Glomerular visceral epithelial cell (primary cell): ENCODE results near the gene PUSL1.
A peak's percentile ranks its signal among the peaks of the same experiment; 100 is the strongest.

ENCODE experiments used
- DNase-seq: peaks from one replicate; pipeline ENCODE4 v3.0.0-alpha.2; 2016; ENCODE audit errors: extremely low spot score

PUSL1 gene

GRCh38 chr1:1337793-1338147 is 29.4 kb downstream of the PUSL1 start:
- DNase-seq: no peak

DNA sequence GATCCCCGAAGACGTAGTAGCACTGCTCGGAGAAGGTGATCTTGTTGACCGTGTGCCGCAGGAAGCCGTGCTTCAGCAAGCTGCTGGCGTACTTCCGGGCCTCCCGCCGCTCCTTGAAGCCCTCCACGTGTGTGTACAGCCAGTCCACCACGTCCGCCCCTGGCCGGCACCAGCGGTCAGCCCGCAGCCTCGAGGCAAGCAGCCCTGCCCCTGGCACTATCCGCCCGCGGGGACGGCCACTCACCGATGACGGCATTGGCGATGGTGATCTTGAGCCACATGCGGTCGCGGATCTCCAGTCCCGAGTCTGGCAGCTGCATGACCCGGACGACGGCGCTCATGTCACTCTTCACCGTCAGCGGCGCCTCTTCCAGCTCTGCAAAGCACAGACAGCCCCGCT is 29.9 kb downstream of the PUSL1 start:
- DNase-seq: no peak

DNA sequence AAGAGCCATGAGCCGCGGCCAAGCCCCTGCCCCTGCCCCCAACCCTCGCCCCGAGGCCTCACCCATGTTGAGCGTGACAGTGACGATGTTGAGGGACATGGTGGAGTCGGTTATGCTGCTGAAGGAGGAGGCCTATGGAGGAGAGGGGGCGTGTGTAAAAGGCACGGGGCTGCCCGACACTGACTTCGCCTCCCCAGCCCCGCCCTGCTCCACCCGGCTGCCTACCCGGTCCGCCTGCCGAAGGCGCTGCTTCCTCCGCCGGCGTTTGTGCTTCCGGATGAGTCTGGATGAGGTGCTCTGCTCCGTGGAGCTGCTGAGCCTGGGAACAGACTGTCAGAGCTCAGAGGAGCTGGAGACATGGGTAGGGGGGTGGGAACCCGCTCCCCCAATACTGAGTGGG is 31.8 kb downstream of the PUSL1 start:
- no peak for DNase-seq

DNA sequence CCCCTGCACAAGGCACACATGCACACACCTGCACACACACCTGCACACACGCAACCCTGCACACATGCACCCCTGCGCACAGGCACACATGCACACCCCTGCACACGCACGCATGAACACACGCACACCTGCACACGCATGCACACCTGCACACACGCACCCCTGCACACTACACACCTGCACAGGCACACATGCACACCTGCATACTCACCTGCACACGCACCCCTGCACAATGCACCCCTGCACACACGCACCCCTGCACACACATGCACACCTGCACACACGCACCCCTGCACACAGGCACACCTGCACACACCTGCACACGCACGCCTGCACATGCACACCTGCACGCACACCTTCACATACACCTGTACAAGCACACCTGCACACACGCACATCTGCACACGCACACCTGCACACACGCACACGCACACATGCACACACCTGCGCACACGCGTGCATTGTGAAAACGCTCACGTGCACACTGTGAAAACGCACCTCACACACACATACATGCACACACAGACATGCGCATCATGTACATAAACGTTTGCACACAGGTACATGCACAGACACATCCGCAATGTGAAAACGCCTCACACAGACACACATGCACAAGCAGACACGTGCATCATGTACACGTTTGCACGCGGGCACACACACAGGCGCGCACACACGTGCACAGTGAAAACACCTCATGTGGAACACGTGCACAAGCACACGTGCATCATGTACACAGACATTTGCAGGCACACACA is 32.6 kb downstream of the PUSL1 start:
- DNase-seq: no peak

DNA sequence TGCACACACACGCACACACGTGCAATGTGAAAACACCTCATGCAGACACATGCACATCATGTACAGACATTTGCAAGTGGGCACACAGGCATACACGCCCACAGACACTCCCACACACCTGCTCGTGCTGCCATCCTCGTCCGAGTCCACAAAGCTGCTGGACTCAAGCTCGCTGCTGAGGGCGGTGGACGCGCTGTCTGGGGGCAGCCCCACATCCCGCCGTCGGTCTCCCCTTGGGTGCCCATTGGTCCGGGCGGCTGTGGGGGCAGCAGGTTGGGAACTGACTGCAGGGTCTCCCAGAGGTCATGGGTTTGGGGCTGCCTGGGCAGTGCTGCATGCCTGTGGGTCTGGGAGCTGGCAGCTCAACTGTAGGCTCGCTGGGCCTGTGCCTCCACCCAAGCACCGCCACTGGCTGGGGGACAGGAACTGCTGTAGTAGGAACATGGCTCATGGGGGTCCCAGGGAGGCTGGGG is 33.2 kb downstream of the PUSL1 start:
- DNase-seq: no peak

DNA sequence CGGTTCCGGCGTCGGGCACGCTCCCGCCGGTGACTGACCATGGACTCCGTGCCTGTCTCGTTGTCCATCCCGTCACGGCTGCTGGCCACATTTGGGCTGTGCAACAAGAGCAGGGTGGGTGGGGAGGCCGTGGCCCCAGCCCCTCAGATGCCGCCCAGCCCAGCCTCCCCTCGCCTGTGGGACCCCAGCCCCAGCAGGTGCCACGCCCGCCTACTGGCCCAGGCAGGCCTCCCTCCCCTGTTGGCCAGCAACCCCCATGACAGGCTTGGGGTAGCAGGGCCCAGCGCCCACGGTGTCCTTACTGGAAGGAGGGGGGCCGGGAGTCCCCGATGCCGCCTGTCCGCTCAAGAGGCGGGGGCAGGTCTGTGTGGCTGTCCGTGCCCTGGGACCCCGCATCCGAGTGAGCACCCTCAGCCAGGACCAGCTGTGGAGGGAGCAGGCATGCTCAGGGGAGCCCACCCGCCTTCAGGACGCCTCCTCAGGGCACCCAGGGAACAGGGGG is 33.7 kb downstream of the PUSL1 start:
- DNase-seq: no peak

GRCh38 chr1:1342584-1343115 is 34.3 kb downstream of the PUSL1 start:
- DNase-seq: no peak

DNA sequence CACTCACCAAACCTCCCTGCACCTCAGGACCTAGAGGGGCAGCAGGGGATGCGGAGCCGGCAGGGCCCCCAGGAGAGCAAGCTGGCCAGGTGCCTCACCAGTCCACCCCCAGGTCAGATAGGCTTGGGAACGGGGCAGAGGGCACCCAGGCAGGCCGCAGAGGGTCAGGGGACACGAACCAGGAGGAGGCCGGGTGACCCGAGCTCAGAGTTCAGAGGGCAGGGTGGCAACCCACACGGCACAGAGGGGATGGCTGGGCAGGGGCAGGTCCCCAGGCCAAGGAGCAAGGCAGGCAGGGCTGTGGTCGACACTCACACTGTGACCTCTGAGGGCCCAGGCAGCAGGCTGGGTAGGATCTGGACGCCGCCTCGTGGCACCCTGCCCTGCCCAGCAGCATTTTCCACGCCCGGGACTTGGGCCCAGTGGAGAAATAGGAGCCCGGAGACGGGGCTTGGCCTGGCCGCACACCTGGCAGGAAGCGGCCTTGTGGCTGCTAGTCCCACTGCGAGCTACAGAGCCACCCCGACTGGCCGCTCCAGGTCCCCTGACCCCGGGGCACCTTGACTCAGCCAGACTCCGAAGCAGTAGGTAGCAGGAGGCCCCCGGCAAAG is 35.5 kb downstream of the PUSL1 start:
- DNase-seq: no peak

DNA sequence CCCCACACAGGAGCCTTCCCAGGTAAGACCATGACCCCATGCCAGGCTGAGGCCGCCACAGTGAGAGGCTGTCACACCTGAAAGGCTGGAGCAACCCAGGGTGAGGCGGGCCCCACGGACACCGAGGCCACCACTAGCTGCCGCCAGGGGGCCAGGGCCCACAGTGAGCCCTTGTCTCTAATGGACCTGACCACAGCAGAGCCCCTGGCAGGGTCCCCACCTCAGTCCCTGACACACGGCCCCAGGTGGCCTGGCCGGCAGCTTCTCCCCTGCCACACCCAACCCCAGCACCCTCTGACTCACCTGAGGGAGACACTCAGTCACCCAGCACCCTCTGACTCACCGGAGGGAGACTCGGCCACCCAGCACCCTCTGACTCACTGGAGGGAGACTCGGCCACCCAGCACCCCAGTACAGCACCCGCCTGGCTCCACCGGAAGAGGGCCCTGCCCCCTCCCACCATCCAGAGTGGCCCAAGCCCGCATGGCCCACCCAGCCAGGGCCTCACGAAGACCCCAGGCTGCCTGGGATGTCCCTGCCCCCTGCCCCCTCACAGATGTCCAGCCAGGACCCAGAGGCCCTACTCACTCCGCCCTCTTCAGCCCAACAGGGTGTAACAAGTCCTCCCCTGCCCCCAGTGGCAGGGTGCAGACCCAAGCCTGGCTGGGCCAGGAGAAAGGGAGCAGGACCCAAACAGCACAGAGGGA is 36.4 kb downstream of the PUSL1 start:
- DNase-seq: peak; percentile 75

DNA sequence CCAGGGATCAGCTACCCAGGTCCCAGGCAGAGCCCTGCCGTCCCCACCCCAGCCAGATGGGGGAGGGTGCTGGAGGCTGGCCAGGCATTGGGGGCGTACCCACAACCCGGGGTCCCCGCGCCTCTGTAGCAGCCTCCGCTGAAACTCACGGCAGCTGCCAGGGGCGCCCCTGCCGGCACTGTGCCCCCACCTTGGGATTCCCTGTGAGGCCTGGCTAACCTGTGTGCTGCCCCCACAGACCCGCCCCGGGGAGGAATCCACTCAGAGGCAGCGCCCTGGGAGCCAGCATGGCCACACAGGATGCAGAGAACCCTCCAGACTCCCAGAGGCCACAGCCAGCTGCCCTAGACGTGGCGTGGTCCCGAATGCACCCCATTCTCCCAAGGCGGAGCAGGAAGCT is 37.0 kb downstream of the PUSL1 start:
- DNase-seq: no peak

DNA sequence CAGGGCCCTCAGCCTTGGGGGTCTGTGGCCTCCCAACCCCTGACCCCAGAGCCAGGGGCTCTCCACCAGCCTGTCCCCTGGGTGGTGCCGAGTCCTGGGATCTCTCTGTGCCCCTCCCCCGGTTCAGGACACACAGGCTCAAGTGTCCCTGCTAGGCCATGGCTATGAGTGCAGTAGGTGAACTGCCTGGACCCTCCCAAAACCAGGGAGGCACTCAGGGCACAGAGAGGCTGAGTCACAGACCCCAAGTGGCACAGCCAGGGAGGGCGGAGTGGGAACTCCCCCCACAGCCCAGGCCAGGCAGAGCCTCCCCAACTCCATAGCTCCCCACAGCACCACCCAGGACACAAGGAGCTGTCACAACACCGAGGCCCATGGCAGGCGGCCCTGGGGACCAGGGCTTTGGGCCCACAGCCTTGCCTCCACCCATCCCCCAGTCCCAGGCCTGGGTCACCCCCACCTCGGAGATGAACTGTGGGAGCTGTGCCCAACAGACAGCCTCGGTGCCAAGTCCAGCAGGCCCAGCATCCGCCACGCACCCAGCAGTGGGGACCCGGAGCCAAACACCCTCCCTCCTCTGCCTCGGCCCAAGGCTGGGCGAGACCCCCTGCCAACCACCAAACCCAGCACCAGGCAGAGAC is 37.6 kb downstream of the PUSL1 start:
- DNase-seq: no peak

DNA sequence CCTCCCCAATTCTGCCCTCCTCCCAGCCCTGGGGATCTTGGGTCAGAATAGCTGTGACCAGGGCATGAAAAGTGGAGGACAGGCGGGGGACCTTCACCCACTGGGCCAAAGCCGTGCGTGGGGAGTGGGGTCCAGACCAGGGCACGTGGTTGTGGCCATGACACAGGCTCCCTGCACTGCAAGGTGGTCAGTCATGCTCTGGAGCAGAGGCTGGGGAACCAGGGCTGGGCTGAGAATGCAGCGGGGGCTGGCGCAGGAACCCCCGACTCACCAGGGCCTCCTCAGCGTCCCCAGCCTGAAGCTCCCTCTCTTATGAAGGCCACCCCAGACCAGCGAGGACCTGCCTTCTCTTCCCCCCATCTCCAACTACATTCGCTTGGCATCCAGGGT is 38.1 kb downstream of the PUSL1 start:
- no peak for DNase-seq

- no peak for DNase-seq
Observed at GRCh38 chr1:1347026-1347595, 38.7 kb downstream of the PUSL1 start.

- peak; percentile 59 for DNase-seq
Observed at GRCh38 chr1:1347663-1348419, 39.4 kb downstream of the PUSL1 start.

GRCh38 chr1:1348420-1349255 is 40.2 kb downstream of the PUSL1 start:
- peak; percentile 53 for DNase-seq

DNA sequence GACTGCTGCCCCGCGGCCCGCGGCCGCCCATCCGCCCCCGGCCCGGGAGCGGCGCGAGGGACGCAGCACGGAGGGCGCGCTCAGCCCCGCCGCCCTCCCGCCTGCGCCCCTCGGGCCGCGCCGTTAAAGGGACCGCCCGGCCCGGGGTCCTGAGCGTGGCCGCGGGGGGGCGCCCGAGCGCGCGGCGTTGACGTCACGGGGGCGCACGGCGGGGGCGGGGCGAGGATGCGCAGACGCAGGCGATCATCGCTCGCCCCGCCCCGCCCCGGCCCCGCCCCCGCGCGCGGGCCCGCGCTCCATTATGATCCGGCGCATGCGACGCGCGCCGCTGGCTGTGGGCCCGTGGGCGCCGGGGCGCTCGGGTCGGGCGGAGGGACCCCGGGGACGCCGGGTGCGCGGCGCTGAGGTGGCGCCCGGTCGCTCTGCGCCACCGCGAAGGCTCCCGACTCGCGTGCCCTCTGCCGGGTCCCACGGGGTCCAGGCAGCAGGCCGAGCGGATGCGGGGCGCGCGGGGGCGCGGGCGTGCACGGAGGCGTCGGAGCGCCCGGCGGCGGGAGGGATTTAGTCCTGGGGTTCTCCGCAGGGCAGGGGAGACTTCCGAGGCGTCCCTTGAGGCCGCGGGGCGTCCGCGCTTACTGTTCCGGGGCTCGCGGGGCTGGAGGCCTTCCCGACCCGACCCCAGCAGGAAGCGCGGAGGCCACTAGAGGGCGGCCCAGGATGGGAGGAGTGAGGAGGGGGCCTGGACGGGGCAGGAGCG is 41.0 kb downstream of the PUSL1 start, which contains the start of gene DVL1:
DVL1 (minus strand) TSS at position 163 of the 757 bp plus-strand sequence. CDS start 353 bp downstream, outside the sequence.
- DNase-seq: peak; percentile 78

DNA sequence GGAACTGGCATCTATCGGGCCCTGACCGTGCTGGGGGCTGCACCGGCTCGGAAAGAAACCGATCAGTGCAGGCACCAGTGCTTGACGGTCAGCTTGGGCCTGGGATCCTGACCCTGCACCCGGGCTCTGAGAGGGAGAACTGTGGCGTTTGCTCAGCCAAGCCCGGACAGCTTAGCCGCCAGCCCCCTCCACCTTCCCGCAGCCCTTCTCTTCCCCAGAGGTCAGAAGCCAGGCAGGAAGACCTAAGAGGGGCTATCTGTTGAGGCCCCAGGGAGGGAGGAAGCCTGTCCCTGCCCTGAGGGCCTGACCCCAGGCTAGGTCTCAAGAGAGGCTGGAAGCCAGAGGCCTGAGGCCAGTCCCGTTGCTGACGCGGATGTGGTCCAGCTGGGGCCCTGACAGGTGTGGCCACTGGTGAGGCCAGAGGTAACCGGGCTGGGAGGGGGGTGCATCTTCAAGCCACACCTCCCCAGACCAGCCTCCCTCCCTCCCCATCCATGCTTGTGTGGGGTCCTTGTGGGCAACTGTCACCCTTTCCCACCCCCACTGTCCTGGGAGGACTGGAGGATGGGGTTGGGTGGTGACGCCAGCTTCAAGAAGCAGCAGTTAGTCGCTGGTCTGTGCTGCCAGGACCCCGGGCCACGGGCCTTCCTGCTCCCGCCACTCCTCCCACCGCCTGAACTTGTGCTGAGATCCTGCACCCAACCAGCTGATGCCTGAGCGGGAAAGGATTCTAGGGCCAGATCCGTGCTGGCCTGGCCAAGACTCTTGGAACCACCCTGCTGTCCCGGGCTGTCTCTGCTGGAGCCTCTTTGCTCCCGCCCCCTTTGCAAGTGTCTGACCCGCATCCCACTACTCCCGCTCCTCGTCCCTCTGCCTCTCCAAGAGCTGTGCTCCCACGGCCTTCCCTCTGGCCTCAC is 43.4 kb downstream of the PUSL1 start:
- no peak for DNase-seq

DNA sequence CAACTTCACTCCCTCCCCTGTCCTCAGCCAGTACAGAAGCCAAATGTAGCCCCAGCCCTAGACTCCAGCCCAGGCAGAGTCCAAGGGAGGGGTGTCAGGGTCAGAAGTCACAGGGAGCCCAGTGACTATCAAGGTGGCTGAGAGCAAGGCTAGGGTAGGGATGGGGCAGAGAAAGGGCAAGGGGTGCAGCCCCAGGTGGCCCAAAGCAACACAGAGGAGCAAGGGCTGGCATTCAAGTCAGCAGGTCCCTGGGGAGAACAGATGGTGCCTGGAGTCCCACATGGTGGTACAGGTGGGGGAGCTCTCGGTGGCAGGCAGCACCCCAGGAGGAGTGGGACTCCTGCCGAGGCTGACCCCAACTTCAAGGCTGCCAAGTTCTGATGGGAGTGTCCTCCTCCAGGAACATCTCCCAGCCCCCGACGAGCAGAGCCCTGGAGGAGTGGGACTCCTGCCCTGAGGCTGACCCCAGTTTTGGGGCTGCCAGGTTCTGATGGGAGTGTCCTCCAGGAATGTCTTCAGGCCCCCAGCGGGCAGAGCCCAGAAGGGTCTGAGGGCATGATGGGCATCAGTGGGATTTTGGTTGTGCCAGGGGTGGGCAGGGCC is 44.5 kb downstream of the PUSL1 start:
- DNase-seq: no peak
